C4-2B (cell line): ENCODE data around the gene SERPIND1.

Source experiments
- ZFX ChIP-seq: fragments of 450-650 bp; IDR thresholded peaks from 2 replicates; pipeline ENCODE4 v1.6.1; 2017
- TF ChIP-seq, protein P1 (sequence below): fragments of 450-650 bp; conservative IDR thresholded peaks from 2 replicates; pipeline ENCODE4 v1.5.1; 2017; ENCODE audit warnings: mild to moderate bottlenecking

GRCh38 chr22:20810645-20811044 lies 36.7 kb downstream of the SERPIND1 start:
- TF ChIP-seq, protein P1, sequence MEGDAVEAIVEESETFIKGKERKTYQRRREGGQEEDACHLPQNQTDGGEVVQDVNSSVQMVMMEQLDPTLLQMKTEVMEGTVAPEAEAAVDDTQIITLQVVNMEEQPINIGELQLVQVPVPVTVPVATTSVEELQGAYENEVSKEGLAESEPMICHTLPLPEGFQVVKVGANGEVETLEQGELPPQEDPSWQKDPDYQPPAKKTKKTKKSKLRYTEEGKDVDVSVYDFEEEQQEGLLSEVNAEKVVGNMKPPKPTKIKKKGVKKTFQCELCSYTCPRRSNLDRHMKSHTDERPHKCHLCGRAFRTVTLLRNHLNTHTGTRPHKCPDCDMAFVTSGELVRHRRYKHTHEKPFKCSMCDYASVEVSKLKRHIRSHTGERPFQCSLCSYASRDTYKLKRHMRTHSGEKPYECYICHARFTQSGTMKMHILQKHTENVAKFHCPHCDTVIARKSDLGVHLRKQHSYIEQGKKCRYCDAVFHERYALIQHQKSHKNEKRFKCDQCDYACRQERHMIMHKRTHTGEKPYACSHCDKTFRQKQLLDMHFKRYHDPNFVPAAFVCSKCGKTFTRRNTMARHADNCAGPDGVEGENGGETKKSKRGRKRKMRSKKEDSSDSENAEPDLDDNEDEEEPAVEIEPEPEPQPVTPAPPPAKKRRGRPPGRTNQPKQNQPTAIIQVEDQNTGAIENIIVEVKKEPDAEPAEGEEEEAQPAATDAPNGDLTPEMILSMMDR = no peak
- TF ChIP-seq ZFX = no peak
